GM19099 (cell line): ENCODE data around the gene TMEM170B.

Experiments used
- POLR2A ChIP-seq: IDR thresholded peaks from 3 replicates; pipeline ENCODE4 v1.6.1; 2011; ENCODE audit warnings: low read depth; ENCODE audit not compliant: insufficient read length; ENCODE audit errors: extremely low read depth

TMEM170B gene

GRCh38 chr6:11614534-11615213 is 77.1 kb downstream of the TMEM170B start:
- TF ChIP-seq POLR2A, result no peak

DNA sequence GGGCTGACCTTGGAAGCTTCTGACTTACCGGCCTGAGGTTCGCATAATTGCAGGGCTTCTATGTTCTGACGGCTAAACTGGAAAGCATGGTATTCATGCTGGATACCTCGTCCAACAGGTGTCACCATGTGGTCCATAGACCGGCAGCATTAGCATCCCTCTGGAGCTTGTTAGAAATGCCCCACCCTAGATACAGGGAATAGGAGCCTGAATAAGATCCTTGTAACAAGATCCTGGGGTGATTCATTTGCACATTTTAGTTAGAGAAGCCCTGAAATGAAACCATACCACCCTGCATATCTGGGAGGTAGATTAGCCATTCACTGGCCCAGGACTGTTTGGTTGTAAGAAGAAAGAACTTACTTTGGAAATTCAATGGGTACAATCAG is 77.7 kb downstream of the TMEM170B start:
- TF ChIP-seq POLR2A, result no peak

- TF ChIP-seq POLR2A, result no peak
Measured at GRCh38 chr6:11616200-11616611, 78.7 kb downstream of the TMEM170B start.

DNA sequence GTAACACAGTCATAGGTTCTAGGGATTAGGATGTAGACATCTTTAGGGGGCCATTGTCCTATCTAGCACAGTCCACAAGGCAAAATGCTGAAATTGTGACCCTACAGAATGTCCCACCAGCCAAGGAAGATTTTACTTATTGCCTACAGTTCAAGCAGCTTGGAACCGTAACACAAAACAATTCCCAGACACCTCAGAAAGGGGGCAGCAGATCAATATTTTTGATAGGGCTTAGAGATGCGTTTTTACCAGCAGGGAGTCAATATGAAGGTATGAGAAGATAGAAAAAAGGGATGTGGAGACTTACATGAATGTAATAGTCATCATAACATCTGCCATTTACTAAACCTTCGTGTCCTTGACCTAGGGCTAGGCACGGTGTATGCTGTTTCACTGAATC is 81.0 kb downstream of the TMEM170B start:
- no peak for TF ChIP-seq POLR2A

DNA sequence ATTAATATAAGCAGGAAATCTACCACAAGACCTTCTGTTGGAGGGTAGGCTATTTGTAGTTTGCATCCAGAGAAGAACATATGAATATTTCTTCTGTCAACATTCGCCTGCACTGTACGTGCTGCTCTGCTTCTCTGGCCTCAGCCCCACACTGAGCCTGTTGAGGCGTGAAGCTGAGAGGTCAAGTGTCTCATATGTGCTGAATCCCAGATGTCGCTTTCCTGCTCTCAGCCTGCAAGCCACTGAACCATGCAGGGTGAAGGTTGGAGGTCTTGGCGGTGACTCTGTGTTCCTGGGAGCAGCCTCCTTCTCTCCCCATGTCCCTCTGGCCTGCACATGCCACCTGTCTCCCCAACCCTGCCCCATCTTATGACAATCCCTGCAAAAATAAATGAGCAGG is 83.6 kb downstream of the TMEM170B start:
- TF ChIP-seq POLR2A, result no peak

DNA sequence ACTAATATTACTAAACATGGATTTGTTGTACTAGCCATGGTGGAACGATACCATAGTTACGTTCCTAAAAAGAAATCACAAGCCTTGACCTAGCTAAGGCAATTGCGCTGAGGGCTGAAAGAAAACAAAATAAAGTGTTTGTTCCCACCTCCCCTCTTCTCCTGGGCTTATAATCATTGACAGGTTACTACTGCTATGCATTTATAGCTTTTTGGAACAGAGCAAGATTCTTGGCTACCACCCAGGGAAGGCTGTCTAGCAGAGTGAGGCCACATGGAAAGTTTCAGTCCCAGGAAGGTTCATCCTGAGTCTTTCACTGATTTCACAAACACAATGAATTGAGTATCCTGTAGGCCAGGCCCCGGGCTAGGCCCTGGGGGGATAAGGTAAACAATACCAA is 84.6 kb downstream of the TMEM170B start:
- TF ChIP-seq POLR2A, result no peak

- TF ChIP-seq POLR2A, result no peak
Measured at GRCh38 chr6:11623272-11623671, 85.7 kb downstream of the TMEM170B start.

DNA sequence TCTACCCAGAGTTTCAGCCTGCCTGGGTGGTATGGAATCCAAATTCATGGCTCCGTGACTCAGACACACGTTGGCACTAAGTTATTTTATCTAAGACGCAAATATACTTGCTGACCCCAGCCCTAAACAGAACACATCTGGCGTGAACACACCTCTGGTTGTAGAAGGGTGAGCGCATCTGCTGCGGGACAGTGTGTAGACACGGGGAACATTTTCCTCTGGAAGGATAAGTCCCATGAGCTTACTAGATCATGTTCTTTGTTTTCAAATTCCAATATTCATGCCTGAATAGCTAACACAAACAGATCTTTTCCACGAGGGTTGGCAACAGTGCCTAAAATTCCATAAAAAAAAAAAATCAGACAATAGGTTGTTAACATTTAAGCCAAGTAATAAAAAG is 87.8 kb downstream of the TMEM170B start:
- TF ChIP-seq POLR2A, result no peak

GRCh38 chr6:11626356-11626755 is 88.8 kb downstream of the TMEM170B start:
- TF ChIP-seq POLR2A, result no peak

DNA sequence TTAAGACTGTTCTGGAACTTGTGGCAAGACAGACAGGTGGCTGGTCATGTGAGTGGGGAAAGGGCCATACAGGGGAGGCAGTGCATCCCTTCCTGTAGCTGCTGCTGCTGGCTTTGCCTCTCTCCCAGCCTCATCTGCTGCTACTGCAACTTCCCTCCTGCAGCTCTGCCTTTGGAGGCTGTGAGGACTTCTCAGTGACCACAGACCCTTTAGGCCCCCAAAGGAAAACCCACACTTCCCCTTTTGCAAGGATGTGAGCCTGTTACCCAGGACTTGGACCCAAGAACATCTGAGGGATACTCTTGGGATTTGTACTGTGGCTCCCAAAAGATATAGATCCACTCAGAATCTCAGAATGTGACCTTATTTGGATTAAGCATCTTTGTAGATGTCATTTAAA is 91.0 kb downstream of the TMEM170B start:
- no peak for TF ChIP-seq POLR2A

DNA sequence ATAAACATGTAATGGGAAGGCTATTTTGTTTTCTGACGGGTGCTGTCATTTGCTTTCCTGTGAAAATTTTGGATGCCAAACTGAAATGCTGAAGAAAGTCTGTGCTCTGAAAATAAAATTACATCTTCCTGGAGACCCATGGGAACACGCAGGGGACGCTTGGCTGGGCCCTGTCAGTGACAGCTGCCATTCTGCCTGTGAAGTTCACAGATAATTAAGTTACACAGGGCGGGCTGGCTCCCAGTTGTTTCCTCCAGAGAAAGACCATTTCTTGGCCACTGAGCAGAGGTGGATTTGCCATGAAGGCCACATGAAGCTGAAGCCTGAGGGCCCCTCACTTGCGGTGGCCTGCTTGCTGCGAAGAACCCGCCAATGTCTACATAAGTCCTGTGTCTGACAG is 93.5 kb downstream of the TMEM170B start:
- no peak for TF ChIP-seq POLR2A

- no peak for TF ChIP-seq POLR2A
Measured at GRCh38 chr6:11631539-11631938, 94.0 kb downstream of the TMEM170B start.

GRCh38 chr6:11632231-11632630 is 94.7 kb downstream of the TMEM170B start:
- TF ChIP-seq POLR2A, result no peak

DNA sequence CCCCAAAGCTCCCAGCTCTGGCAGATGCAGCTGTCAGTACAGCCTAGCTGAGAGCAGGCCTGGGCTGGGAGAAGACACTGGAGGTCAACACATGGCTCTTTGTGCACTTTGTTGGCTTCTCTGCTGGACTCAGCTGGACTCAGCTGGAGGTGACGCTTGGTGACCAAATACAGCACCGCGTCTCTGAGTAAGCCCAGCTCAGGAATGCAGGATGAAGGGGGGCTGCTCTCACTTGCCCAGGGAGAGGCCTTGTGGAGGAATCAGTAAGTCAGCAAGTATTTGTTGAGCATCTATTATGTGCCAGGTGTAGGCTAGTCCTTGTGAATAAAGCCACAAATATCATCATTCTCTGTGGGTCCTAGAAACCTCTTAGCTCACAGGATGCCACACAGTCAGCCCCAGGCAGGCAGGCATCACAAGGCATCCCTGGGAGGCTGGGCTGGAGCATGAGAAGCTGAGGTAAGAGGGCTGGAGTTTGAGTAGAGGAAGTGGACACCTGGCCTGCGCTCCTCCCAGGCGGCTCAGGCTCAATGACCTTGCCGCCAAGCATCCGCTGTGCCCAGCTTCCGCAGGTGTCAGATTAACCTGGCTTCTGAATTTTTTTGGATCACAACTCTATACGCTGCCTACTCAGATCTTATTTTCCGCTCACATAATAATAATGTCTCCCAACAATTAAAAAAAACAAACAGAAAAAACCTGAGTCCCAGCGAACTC is 95.4 kb downstream of the TMEM170B start:
- no peak for TF ChIP-seq POLR2A
